Ishikawa (cell line): Measurements from ENCODE around the gene MRPL24.

Experiments
- EGR1 ChIP-seq: IDR thresholded peaks from 2 replicates; pipeline ENCODE4 v1.6.1; 2012
- EP300 ChIP-seq: IDR thresholded peaks from 2 replicates; pipeline ENCODE4 v1.6.1; 2012; ENCODE audit warnings: borderline replicate concordance
- RAD21 ChIP-seq: IDR thresholded peaks from 2 replicates; pipeline ENCODE4 v1.6.1; 2012; ENCODE audit warnings: low read depth
- TAF1 ChIP-seq: IDR thresholded peaks from 2 replicates; pipeline ENCODE4 v1.6.1; 2012; ENCODE audit warnings: low read depth, mild to moderate bottlenecking
- YY1 ChIP-seq: IDR thresholded peaks from 2 replicates; pipeline ENCODE4 v1.6.1; 2012; ENCODE audit warnings: low read depth

GRCh38 chr1:156727492-156727891, 13.4 kb downstream of the MRPL24 start:
- no peak for TF ChIP-seq TAF1
- TF ChIP-seq YY1: no peak
- no peak for TF ChIP-seq EP300
- no peak for TF ChIP-seq RAD21
- no peak for TF ChIP-seq EGR1
